H1 (cell line): ENCODE data around the gene CEMIP2. TPM values are rescaled to one million over a fixed set of nuclear protein-coding genes. Genes with fewer than 3 reads are reported as not detected.

Source experiments
- CTCF ChIA-PET: fragments of 300-600 bp; sonication (Branson Sonifier 250); formaldehyde crosslinking; loops from one replicate; lab custom pipeline; 2021; ENCODE audit not compliant: partially characterized antibody; lab: Charles Lee
- POLR2A ChIA-PET: fragments of 300-600 bp; sonication (Branson Sonifier 250); formaldehyde crosslinking; loops from one replicate; lab custom pipeline; 2021; ENCODE audit warnings: inconsistent platforms; ENCODE audit not compliant: partially characterized antibody; lab: Charles Lee
- DNase-seq, 2 experiments: peaks; one replicate each; pipeline versions ENCODE4 v3.0.0 to v3.0.0-alpha.2; 2010 to 2022; ENCODE audit warnings: low spot score in 2 of 2, low read depth in 1 of 2, mixed read lengths in 1 of 2
- FAIRE-seq: peaks from 2 replicates; lab custom pipeline; 2011; peaks lifted over from hg19 to GRCh38; lab: Jason Lieb, UNC
- H2AFZ ChIP-seq: 2 replicates; pipeline ENCODE4 v1.8.1; 2012; ENCODE audit warnings: low read length, inconsistent platforms
- H2AK5ac ChIP-seq: 2 replicates; pipeline ENCODE4 v1.6.1; 2013; ENCODE audit warnings: low read depth, low read length
- H2BK120ac ChIP-seq: replicated peaks from 2 replicates; pipeline ENCODE3; 2013; ENCODE audit warnings: low read depth, low read length, inconsistent platforms
- H2BK12ac ChIP-seq: 2 replicates; pipeline ENCODE4 v1.6.1; 2013; ENCODE audit warnings: low read depth, low read length
- H2BK15ac ChIP-seq: 2 replicates; pipeline ENCODE4 v1.6.1; 2013; ENCODE audit warnings: low read length
- H2BK20ac ChIP-seq: 2 replicates; pipeline ENCODE4 v1.6.1; 2013; ENCODE audit warnings: low read length
- H2BK5ac ChIP-seq: 2 replicates; pipeline ENCODE4 v1.6.1; 2013; ENCODE audit warnings: low read depth, low read length
- H3K14ac ChIP-seq: 2 replicates; pipeline ENCODE4 v1.6.1; 2013; ENCODE audit warnings: inconsistent platforms; ENCODE audit not compliant: insufficient read length
- H3K18ac ChIP-seq: 2 replicates; pipeline ENCODE4 v1.6.1; 2013; ENCODE audit warnings: low read length; ENCODE audit errors: extremely low read depth
- H3K23ac ChIP-seq: 2 replicates; pipeline ENCODE4 v1.6.1; 2013; ENCODE audit warnings: inconsistent platforms; ENCODE audit not compliant: insufficient read length
- H3K23me2 ChIP-seq: 2 replicates; pipeline ENCODE4 v1.6.1; 2013; ENCODE audit warnings: low read depth, low read length
- H3K27ac ChIP-seq: 2 replicates; pipeline ENCODE4 v1.6.1; 2011; ENCODE audit warnings: low read depth, low read length, inconsistent platforms
- H3K27me3 ChIP-seq, 4 experiments: replicated peaks in 1 of 4; 1 replicate in 1 of 4; 2 replicates in 3 of 4; pipeline versions ENCODE4 v1.6.1 to v1.8.1; 2011 to 2013; ENCODE audit warnings: low read length in 3 of 4, mild to moderate bottlenecking in 3 of 4, inconsistent platforms in 2 of 4, mixed read lengths in 2 of 4, moderate library complexity in 1 of 4; ENCODE audit not compliant: control insufficient read depth in 3 of 4, insufficient read depth in 3 of 4; ENCODE audit errors: extremely low read depth in 1 of 4
- H3K36me3 ChIP-seq, 4 experiments: 2 replicates each; pipeline versions ENCODE4 v1.6.1 to v1.8.1; 2011 to 2013; ENCODE audit warnings: mild to moderate bottlenecking in 4 of 4, low read length in 3 of 4, moderate library complexity in 2 of 4, control low read depth in 1 of 4, inconsistent platforms in 1 of 4; ENCODE audit not compliant: insufficient read depth in 4 of 4, control insufficient read depth in 2 of 4
- H3K4ac ChIP-seq: replicated peaks from 2 replicates; pipeline ENCODE3; 2013; ENCODE audit warnings: low read length, low read depth, mixed read lengths, inconsistent platforms; ENCODE audit not compliant: insufficient read length
- H3K4me1 ChIP-seq, 4 experiments: replicated peaks in 1 of 4; 1 replicate in 1 of 4; 2 replicates in 3 of 4; pipeline versions ENCODE4 v1.6.1 to v1.8.1; 2011 to 2013; ENCODE audit warnings: low read length in 3 of 4, inconsistent platforms in 2 of 4, mixed read lengths in 1 of 4; ENCODE audit not compliant: insufficient read depth in 4 of 4, control insufficient read depth in 3 of 4
- H3K4me2 ChIP-seq, 2 experiments: 2 replicates each; pipeline versions ENCODE4 v1.6.1 to v1.8.1; 2011 to 2013; ENCODE audit warnings: low read depth in 2 of 2, low read length in 2 of 2, control low read depth in 1 of 2, inconsistent platforms in 1 of 2, mild to moderate bottlenecking in 1 of 2; ENCODE audit not compliant: insufficient read depth in 1 of 2
- H3K4me3 ChIP-seq, 4 experiments: fragments of 200-600, 300-600 bp in 1 of 4; sonication (generic), shearing (Covaris generic), sonication (Bioruptor Twin) in 1 of 4; 2 replicates each; pipeline versions ENCODE4 v1.5.1 to v1.8.1; 2011 to 2016; ENCODE audit warnings: low read length in 4 of 4, low read depth in 3 of 4, control low read depth in 2 of 4, inconsistent platforms in 2 of 4, mild to moderate bottlenecking in 2 of 4, mixed read lengths in 1 of 4, moderate library complexity in 1 of 4; ENCODE audit not compliant: insufficient read depth in 2 of 4; ENCODE audit errors: extremely low read depth in 1 of 4
- H3K56ac ChIP-seq: replicated peaks from 2 replicates; pipeline ENCODE3; 2013; ENCODE audit warnings: low read depth, mild to moderate bottlenecking, mixed read lengths, low read length, inconsistent platforms; ENCODE audit not compliant: insufficient read length
- H3K79me1 ChIP-seq: 2 replicates; pipeline ENCODE4 v1.6.1; 2013; ENCODE audit warnings: low read depth, low read length, control low read depth
- H3K79me2 ChIP-seq, 2 experiments: 2 replicates each; pipeline versions ENCODE4 v1.6.1 to v1.8.1; 2012 to 2013; ENCODE audit warnings: low read length in 2 of 2, mild to moderate bottlenecking in 2 of 2, inconsistent platforms in 1 of 2; ENCODE audit not compliant: insufficient read depth in 2 of 2, control insufficient read depth in 1 of 2
- H3K9ac ChIP-seq, 4 experiments: replicated peaks in 1 of 4; 1 replicate in 1 of 4; 2 replicates in 3 of 4; pipeline versions ENCODE4 v1.6.1 to v1.8.1; 2011 to 2013; ENCODE audit warnings: low read depth in 3 of 4, low read length in 3 of 4, control low read depth in 2 of 4, mild to moderate bottlenecking in 2 of 4, moderate library complexity in 2 of 4, inconsistent platforms in 1 of 4; ENCODE audit errors: extremely low read depth in 1 of 4
- H3K9me3 ChIP-seq, 2 experiments: 2 replicates each; pipeline versions ENCODE4 v1.6.1 to v1.8.1; 2012 to 2013; ENCODE audit warnings: mild to moderate bottlenecking in 2 of 2, moderate library complexity in 2 of 2, control low read depth in 1 of 2, inconsistent platforms in 1 of 2, low read depth in 1 of 2, low read length in 1 of 2, mixed read lengths in 1 of 2; ENCODE audit not compliant: insufficient read depth in 2 of 2
- H4K20me1 ChIP-seq, 2 experiments: replicated peaks in 1 of 2; 2 replicates each; pipeline versions ENCODE3 to v1.8.1; 2011 to 2013; ENCODE audit warnings: inconsistent platforms in 2 of 2, low read length in 2 of 2, mild to moderate bottlenecking in 1 of 2; ENCODE audit not compliant: insufficient read depth in 2 of 2, control insufficient read depth in 1 of 2
- H4K5ac ChIP-seq: 2 replicates; pipeline ENCODE4 v1.6.1; 2013; ENCODE audit warnings: low read length, low read depth, mixed read lengths, inconsistent platforms; ENCODE audit not compliant: insufficient read length
- H4K8ac ChIP-seq: 2 replicates; pipeline ENCODE4 v1.8.0; 2013; ENCODE audit warnings: mild to moderate bottlenecking, moderate library complexity, low read length, inconsistent platforms; ENCODE audit not compliant: insufficient read depth; ENCODE audit errors: extremely low read depth
- H4K91ac ChIP-seq: replicated peaks from 2 replicates; pipeline ENCODE3; 2013; ENCODE audit warnings: low read length, mixed read lengths, inconsistent platforms; ENCODE audit not compliant: insufficient read length
- CHD1 ChIP-seq: IDR thresholded peaks from 2 replicates; pipeline ENCODE4 v1.6.1; 2012; ENCODE audit warnings: low read depth, low read length, improper control_type of control experiment
- CHD2 ChIP-seq: IDR thresholded peaks from 2 replicates; pipeline ENCODE4 v1.6.1; 2012; ENCODE audit warnings: low read length, improper control_type of control experiment
- CTBP2 ChIP-seq: IDR thresholded peaks from 2 replicates; pipeline ENCODE4 v1.7.0; 2011; ENCODE audit warnings: borderline replicate concordance, mild to moderate bottlenecking, moderate library complexity, mixed read lengths, low read length; ENCODE audit not compliant: insufficient read depth, insufficient read length
- EP300 ChIP-seq, 2 experiments: IDR thresholded peaks; 1 replicate in 1 of 2; 2 replicates in 1 of 2; pipeline ENCODE4 v1.6.1; 2011 to 2012; ENCODE audit warnings: low read depth in 2 of 2, low read length in 2 of 2, mild to moderate bottlenecking in 2 of 2, borderline replicate concordance in 1 of 2, inconsistent platforms in 1 of 2, moderate library complexity in 1 of 2
- MAX ChIP-seq: IDR thresholded peaks from 2 replicates; pipeline ENCODE4 v1.6.1; 2012; ENCODE audit warnings: inconsistent platforms
- POLR2AphosphoS5 ChIP-seq: IDR thresholded peaks from 2 replicates; pipeline ENCODE4 v1.6.1; 2011; ENCODE audit warnings: low read depth, low read length
- RAD21 ChIP-seq, 2 experiments: IDR thresholded peaks in 1 of 2; conservative IDR thresholded peaks in 1 of 2; 2 replicates each; pipeline ENCODE4 v1.6.1; 2011; ENCODE audit warnings: low read depth in 2 of 2, low read length in 2 of 2, improper control_type of control experiment in 1 of 2, inconsistent platforms in 1 of 2, mild to moderate bottlenecking in 1 of 2, moderate library complexity in 1 of 2
- RNF2 ChIP-seq: fragments of 200-900, 300-1000 bp; sonication (generic); IDR thresholded peaks from 2 replicates; pipeline ENCODE4 v1.7.1; 2016; ENCODE audit warnings: borderline replicate concordance, low read depth, mild to moderate bottlenecking, antibody characterized with exemption, low read length; ENCODE audit not compliant: poor library complexity, severe bottlenecking; ENCODE audit errors: missing control alignments
- TAF7 ChIP-seq: optimal IDR thresholded peaks from 2 replicates; pipeline ENCODE3; 2011; ENCODE audit warnings: low read depth, mild to moderate bottlenecking, inconsistent platforms, low read length, moderate library complexity, borderline replicate concordance
- WGBS, 2 experiments: shearing (Covaris generic) in 1 of 2; methylation state at CpG; one replicate each; pipeline versions ENCODE4 v1.1.6 to v1.1.7; 2013 to 2015; ENCODE audit warnings: low lambda C conversion rate in 2 of 2, mixed read lengths in 2 of 2, inconsistent platforms in 1 of 2, low coverage in 1 of 2, missing lambda C conversion rate in 1 of 2; ENCODE audit not compliant: insufficient replicate concordance in 2 of 2, insufficient coverage in 1 of 2, insufficient read length in 1 of 2; ENCODE audit errors: extremely low coverage in 1 of 2, missing lambda C conversion rate in 1 of 2; 5-methylcytosine and 5-hydroxymethylcytosine counted together
- polyA plus RNA-seq, 7 experiments: library from polyadenylated mRNA; depleted of rRNA in 3 of 7; stranded (reverse) in 5 of 7; unstranded in 2 of 7; fragments of >200 nt in 5 of 7; fragments of 200-250 nt in 2 of 7; gene quantifications; 1 replicate in 5 of 7; 2 replicates in 1 of 7; 4 replicates in 1 of 7; pipeline versions ENCODE4 v1.2.1 to v1.2.3, GENCODE V29; 2011 to 2013; ENCODE audit warnings: missing spikeins in 2 of 7, mixed read lengths in 2 of 7
- total RNA-seq: library from RNA; stranded (reverse); fragmentation: NEBNext Ultra II Directional; extraction: Animal tissue kit (Norgen Biotek cat#: 25700); gene quantifications from 2 replicates; pipeline ENCODE4 v1.2.1, GENCODE V29; 2021
- TF ChIP-seq, protein P1 (sequence below): IDR thresholded peaks from 2 replicates; pipeline ENCODE4 v1.6.1; 2012; ENCODE audit warnings: inconsistent platforms

CEMIP2 gene
- total and polyA plus RNA-seq, 2 of the 8 experiments (the other 6 are each of a cell fraction or from before 2014, with no cell fraction given), result 25.2 to 52.1 TPM

DNA sequence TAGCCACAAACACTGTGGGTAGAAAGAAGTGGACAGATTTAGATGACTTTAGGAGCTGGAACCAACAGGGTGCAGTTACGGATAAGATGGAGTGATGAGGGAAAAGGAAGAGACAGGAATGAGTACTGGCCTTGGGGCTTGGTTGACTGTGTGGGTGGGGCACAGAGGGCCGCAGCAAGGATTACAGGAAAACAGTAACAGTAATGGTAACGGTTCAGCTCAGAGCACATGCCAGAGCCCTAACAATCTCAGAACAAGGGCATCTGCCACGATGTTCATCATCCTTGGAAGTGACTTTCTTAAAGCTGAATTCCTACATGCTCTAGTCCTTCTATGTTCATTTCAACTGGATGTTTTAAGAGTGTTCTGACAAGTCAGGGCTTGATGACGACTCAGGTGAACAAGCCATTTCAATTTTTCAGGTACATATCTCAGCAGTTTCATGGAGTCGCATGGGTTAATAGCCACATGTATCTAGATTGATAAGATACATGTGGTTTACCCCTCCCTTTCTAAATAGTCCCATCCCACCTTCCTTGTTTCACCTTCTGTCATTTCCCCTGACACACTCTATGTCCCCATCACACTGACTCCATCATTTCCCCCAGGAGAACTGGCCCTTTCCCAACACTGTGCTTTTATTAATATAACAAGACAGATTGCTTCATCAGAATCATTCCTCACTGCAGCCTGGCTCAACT lies 65.0 kb downstream of the CEMIP2 start:
- H3K27me3 ChIP-seq, result no peaks in the 10 kb centered on the region
- no peak overlapping the region for H2BK15ac ChIP-seq
- FAIRE-seq (no peak), DNase-seq (no peak)
- no peak overlapping the region for H2BK20ac ChIP-seq
- H3K4me2 ChIP-seq, result no peak overlapping the region
- H3K4me1 ChIP-seq, result no peaks in the 10 kb centered on the region
- POLR2A ChIA-PET, result interaction anchor here (0.6 kb wide), 1 partner anchor 663 kb away, joined by 4 read pairs; no protein-coding TSS in a partner anchor
- H2BK5ac ChIP-seq, result no peak overlapping the region
- no peak overlapping the region for H2AK5ac ChIP-seq
- H3K14ac ChIP-seq, result no peak overlapping the region
- no peak overlapping the region for H4K5ac ChIP-seq
- H4K8ac ChIP-seq, result no peak overlapping the region
- no peaks in the 10 kb centered on the region for H3K79me1 ChIP-seq
- H3K56ac ChIP-seq, result no peak overlapping the region
- H3K79me2 ChIP-seq, result no peaks in the 10 kb centered on the region
- H2BK12ac ChIP-seq, result no peak overlapping the region
- no peaks in the 10 kb centered on the region for H3K23me2 ChIP-seq
- H4K91ac ChIP-seq, result no peak overlapping the region
- no peak overlapping the region for H3K4ac ChIP-seq
- no peak overlapping the region for H3K23ac ChIP-seq
- H2AFZ ChIP-seq, result no peak overlapping the region
- H3K18ac ChIP-seq, result no peak overlapping the region
- H2BK120ac ChIP-seq, result no peak overlapping the region
- H3K36me3 ChIP-seq, result peaks cover 14 to 66% (median 28%) of the 10 kb centered on the region in 4 experiments
- no peaks in the 10 kb centered on the region for H3K9me3 ChIP-seq
- WGBS, 2 experiments, result 86% methylated on average over 6 of the region's 6 CpGs; no CpG with 5 or more reads in 1 of the 2 experiments
- CTCF ChIA-PET, result interaction anchor here (1.3 to 1.6 kb wide), 2 partner anchors 11 to 99 kb away, joined by 3 to 6 read pairs; no protein-coding TSS in a partner anchor
- no peak overlapping the region for H3K27ac ChIP-seq
- no peaks in the 10 kb centered on the region for H4K20me1 ChIP-seq
- no peak overlapping the region; a peak in 1 of 7 replicates for H3K9ac ChIP-seq
- no peak overlapping the region for H3K4me3 ChIP-seq
- TF ChIP-seq CTBP2 (no peak), CHD1 (no peak), RAD21 (IDR thresholded peaks at IDR 0.05 in 1 of 2, conservative IDR thresholded peaks at IDR 0.05 in 1 of 2; ENCODE audit: low read depth in 2 of 2, low read length in 2 of 2) (no peak), POLR2AphosphoS5 (no peak), MAX (no peak), RNF2 (no peak), TAF7 (no peak), CHD2 (no peak), EP300 (IDR thresholded peaks at IDR 0.05; ENCODE audit: borderline replicate concordance in 1 of 2, low read depth in 2 of 2, low read length in 2 of 2) (no peak)
- TF ChIP-seq, protein P1, sequence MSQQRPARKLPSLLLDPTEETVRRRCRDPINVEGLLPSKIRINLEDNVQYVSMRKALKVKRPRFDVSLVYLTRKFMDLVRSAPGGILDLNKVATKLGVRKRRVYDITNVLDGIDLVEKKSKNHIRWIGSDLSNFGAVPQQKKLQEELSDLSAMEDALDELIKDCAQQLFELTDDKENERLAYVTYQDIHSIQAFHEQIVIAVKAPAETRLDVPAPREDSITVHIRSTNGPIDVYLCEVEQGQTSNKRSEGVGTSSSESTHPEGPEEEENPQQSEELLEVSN, result no peak
